ENCODE results near the gene ZYX. TPM values are rescaled to one million over a fixed set of nuclear protein-coding genes. Genes with fewer than 3 reads are reported as not detected.

ZYX gene
- total and polyA plus RNA-seq, 2 of the 13 experiments (the other 11 are each of a cell fraction or from before 2014, with no cell fraction given) = 9.9 to 13.7 TPM

DNA sequence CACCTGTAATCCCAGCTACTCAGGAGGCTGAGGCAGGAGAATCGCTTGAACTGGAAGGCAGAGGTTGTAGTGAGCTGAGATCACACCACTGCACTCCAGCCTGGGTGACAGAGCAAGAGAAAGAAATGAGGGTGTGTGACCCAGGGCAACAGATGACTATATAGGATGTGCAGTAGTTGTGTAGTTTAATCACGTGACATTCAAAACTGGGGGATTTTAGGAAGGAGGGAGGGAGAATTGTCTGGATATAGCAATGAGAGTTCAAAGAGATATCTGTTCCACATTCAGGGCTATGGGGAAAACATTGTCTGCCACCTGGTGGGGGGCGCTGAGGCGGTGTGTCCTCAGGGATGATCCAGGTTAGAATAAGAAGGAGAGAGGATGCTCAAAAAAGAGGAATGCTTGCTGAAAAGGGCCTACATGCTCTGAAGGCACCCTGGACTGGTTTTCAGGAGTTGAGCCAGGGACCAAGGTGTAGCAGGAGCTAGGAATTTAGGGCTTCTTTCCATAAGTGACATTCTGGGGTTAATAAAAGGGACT, 7.8 kb upstream of the ZYX start (continued):
- TF ChIP-seq, protein P1, sequence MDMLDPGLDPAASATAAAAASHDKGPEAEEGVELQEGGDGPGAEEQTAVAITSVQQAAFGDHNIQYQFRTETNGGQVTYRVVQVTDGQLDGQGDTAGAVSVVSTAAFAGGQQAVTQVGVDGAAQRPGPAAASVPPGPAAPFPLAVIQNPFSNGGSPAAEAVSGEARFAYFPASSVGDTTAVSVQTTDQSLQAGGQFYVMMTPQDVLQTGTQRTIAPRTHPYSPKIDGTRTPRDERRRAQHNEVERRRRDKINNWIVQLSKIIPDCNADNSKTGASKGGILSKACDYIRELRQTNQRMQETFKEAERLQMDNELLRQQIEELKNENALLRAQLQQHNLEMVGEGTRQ (IDR thresholded peaks at IDR 0.05; ENCODE audit: low read depth, low read length) = peak; percentile 55
- TF ChIP-seq, protein P1 (CRISPR knock-in tag; IDR thresholded peaks at IDR 0.05; ENCODE audit: borderline replicate concordance) = no peak
- TF ChIP-seq, protein P2, sequence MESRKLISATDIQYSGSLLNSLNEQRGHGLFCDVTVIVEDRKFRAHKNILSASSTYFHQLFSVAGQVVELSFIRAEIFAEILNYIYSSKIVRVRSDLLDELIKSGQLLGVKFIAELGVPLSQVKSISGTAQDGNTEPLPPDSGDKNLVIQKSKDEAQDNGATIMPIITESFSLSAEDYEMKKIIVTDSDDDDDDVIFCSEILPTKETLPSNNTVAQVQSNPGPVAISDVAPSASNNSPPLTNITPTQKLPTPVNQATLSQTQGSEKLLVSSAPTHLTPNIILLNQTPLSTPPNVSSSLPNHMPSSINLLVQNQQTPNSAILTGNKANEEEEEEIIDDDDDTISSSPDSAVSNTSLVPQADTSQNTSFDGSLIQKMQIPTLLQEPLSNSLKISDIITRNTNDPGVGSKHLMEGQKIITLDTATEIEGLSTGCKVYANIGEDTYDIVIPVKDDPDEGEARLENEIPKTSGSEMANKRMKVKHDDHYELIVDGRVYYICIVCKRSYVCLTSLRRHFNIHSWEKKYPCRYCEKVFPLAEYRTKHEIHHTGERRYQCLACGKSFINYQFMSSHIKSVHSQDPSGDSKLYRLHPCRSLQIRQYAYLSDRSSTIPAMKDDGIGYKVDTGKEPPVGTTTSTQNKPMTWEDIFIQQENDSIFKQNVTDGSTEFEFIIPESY (CRISPR knock-in tag; IDR thresholded peaks at IDR 0.05) = peak; percentile 86

DNA sequence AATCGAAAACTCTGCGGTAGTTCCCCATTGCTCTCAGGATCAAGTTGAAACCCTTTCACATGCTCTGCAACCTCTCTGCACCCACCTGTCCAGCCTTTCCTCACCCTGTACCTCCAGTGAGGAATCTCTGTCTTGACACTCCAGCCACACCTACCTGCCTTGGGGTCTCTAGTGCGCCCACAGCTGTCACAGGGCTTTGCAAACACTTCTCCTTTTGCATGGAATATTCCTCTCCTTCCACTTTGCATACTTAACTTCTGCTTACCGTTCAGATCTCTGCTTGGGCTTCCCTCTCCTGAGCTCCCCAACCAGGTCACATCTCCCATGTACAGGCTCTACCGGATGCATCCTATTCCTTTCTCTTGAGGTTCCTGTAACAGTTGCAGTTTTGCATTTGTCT, 6.6 kb upstream of the ZYX start:
- Histone ChIP-seq H3K9me3 (ENCODE audit: low read length) (no peaks in the 10 kb centered on the region), H3K27ac (ENCODE audit: extremely low read length, insufficient read depth, low read length) (no peak overlapping the region), H3K4me2 (ENCODE audit: low read depth, low read length) (no peak overlapping the region), H3K79me2 (ENCODE audit: insufficient read depth, low read length) (no peaks in the 10 kb centered on the region), H3K27me3 (ENCODE audit: control insufficient read depth in 1 of 2, insufficient read depth in 2 of 2, low read length in 2 of 2) (no peaks in the 10 kb centered on the region), H3K4me1 (ENCODE audit: insufficient read depth, low read length) (peaks cover 24% of the 10 kb centered on the region), H2AFZ (ENCODE audit: low read length) (no peak overlapping the region), H3K9ac (ENCODE audit: insufficient read depth, low read depth, low read length) (no peak overlapping the region), H3K4me3 (replicated peaks in 1 of 3; ENCODE audit: insufficient read depth in 1 of 3, low read depth in 2 of 3, low read length in 3 of 3) (no peak overlapping the region), H4K20me1 (ENCODE audit: insufficient read depth, low read length) (no peaks in the 10 kb centered on the region), H3K36me3 (replicated peaks in 1 of 2; ENCODE audit: control insufficient read depth in 1 of 2, insufficient read depth in 2 of 2, low read length in 2 of 2) (no peaks in the 10 kb centered on the region)
- ATAC-seq (no peak), DNase-seq (ENCODE audit: low spot score) (no peak), FAIRE-seq (no peak)
- no TSS peak for BruUV-seq (replicated peaks)
- TF ChIP-seq, protein P3, sequence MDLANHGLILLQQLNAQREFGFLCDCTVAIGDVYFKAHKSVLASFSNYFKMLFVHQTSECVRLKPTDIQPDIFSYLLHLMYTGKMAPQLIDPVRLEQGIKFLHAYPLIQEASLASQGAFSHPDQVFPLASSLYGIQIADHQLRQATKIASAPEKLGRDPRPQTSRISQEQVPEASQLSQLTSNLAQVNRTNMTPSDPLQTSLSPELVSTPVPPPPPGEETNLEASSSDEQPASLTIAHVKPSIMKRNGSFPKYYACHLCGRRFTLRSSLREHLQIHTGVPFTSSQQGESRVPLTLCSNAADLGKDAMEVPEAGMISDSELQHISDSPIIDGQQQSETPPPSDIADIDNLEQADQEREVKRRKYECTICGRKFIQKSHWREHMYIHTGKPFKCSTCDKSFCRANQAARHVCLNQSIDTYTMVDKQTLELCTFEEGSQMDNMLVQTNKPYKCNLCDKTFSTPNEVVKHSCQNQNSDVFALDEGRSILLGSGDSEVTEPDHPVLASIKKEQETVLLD (CRISPR knock-in tag; IDR thresholded peaks at IDR 0.05; ENCODE audit: low read depth) = no peak
- TF ChIP-seq, protein P4, sequence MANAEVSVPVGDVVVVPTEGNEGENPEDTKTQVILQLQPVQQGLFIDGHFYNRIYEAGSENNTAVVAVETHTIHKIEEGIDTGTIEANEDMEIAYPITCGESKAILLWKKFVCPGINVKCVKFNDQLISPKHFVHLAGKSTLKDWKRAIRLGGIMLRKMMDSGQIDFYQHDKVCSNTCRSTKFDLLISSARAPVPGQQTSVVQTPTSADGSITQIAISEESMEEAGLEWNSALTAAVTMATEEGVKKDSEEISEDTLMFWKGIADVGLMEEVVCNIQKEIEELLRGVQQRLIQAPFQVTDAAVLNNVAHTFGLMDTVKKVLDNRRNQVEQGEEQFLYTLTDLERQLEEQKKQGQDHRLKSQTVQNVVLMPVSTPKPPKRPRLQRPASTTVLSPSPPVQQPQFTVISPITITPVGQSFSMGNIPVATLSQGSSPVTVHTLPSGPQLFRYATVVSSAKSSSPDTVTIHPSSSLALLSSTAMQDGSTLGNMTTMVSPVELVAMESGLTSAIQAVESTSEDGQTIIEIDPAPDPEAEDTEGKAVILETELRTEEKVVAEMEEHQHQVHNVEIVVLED (CRISPR knock-in tag; IDR thresholded peaks at IDR 0.05; ENCODE audit: borderline replicate concordance) = no peak
- TF ChIP-seq, protein P5, sequence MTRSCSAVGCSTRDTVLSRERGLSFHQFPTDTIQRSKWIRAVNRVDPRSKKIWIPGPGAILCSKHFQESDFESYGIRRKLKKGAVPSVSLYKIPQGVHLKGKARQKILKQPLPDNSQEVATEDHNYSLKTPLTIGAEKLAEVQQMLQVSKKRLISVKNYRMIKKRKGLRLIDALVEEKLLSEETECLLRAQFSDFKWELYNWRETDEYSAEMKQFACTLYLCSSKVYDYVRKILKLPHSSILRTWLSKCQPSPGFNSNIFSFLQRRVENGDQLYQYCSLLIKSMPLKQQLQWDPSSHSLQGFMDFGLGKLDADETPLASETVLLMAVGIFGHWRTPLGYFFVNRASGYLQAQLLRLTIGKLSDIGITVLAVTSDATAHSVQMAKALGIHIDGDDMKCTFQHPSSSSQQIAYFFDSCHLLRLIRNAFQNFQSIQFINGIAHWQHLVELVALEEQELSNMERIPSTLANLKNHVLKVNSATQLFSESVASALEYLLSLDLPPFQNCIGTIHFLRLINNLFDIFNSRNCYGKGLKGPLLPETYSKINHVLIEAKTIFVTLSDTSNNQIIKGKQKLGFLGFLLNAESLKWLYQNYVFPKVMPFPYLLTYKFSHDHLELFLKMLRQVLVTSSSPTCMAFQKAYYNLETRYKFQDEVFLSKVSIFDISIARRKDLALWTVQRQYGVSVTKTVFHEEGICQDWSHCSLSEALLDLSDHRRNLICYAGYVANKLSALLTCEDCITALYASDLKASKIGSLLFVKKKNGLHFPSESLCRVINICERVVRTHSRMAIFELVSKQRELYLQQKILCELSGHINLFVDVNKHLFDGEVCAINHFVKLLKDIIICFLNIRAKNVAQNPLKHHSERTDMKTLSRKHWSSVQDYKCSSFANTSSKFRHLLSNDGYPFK (CRISPR knock-in tag; IDR thresholded peaks at IDR 0.05; ENCODE audit: borderline replicate concordance) = no peak
- no peak for TF ChIP-seq RAD21 (CRISPR knock-in tag; IDR thresholded peaks at IDR 0.05)
- intact Hi-C loops (cut with micrococcal nuclease; ENCODE audit: unreplicated experiment) (no loop called here), in situ Hi-C loops (cut with HindIII; ENCODE audit: extremely low pct_ligation_motif_present, low pct_unique_long_range_greater_than_20kb) (no loop called here)
- ChIA-PET CTCF (ENCODE audit: low intra/inter-chr PET ratio, low total read pairs) (no interaction called here), POLR2A (no interaction called here)
- WGBS (ENCODE audit: low lambda C conversion rate) = 71% methylated on average over 5 of the region's 5 CpGs

Data from HepG2 (cell line).